ENCODE measurements around the gene RXRG. TPM values are rescaled to one million over a fixed set of nuclear protein-coding genes. Genes with fewer than 3 reads are reported as not detected.

The RXRG gene
- total RNA-seq, 2 experiments from 2014 or later: not detected

GRCh38 chr1:165356876-165357275 is 88.0 kb downstream of the RXRG start:
- ATAC-seq (no peak), DNase-seq (no peak)
- Mint-ChIP-seq H3K36me3 (ENCODE audit: low read depth) (peaks cover 1% of the 10 kb centered on the region), H3K4me3 (no peak overlapping the region), H3K9me3 (ENCODE audit: insufficient read depth) (no peaks in the 10 kb centered on the region), H3K27ac (no peak overlapping the region), H3K4me1 (ENCODE audit: low read depth) (no peaks in the 10 kb centered on the region), H3K27me3 (ENCODE audit: low read depth) (peaks cover 68% of the 10 kb centered on the region)
- ChIA-PET CTCF (interaction anchor here (3.3 kb wide), 1 partner anchor 12 kb away, joined by 32 read pairs; no protein-coding TSS in a partner anchor), POLR2A (no interaction called here)

- no peak for DNase-seq
- CTCF ChIA-PET: interaction anchor here (3.3 kb wide), 1 partner anchor 12 kb away, joined by 32 read pairs; no protein-coding TSS in a partner anchor
- H3K27ac Mint-ChIP-seq: no peak within 1 kb of the TSS
- peaks cover 71% of the 10 kb centered on the region for H3K27me3 Mint-ChIP-seq (ENCODE audit: low read depth)
- no peak within 1 kb of the TSS for H3K4me3 Mint-ChIP-seq
- ATAC-seq: no peak
- peaks cover 1% of the 10 kb centered on the region for H3K36me3 Mint-ChIP-seq (ENCODE audit: low read depth)
- H3K9me3 Mint-ChIP-seq (ENCODE audit: insufficient read depth): no peaks in the 10 kb centered on the region
- no peaks in the 10 kb centered on the region for H3K4me1 Mint-ChIP-seq (ENCODE audit: low read depth)
- POLR2A ChIA-PET: no interaction called here
These were observed 88.7 kb downstream of the RXRG start, which contains the start of gene LMX1A for GRCh38 chr1:165355977-165356811. Gene LMX1A (minus strand): TSS chr1:165356715. CDS start chr1:165355559, 1,156 bp downstream.

- ATAC-seq (no peak), DNase-seq (no peak)
- H3K27ac Mint-ChIP-seq: peak overlapping the region; percentile 52
- H3K36me3 Mint-ChIP-seq (ENCODE audit: low read depth): peaks cover 1% of the 10 kb centered on the region
- H3K27me3 Mint-ChIP-seq (ENCODE audit: low read depth): peaks cover 71% of the 10 kb centered on the region
- CTCF ChIA-PET: interaction anchor here (1.1 to 3.3 kb wide), 2 partner anchors 9 to 13 kb away, joined by 4 to 32 read pairs; no protein-coding TSS in a partner anchor
- no peaks in the 10 kb centered on the region for H3K4me1 Mint-ChIP-seq (ENCODE audit: low read depth)
- POLR2A ChIA-PET: no interaction called here
- H3K9me3 Mint-ChIP-seq (ENCODE audit: insufficient read depth): no peaks in the 10 kb centered on the region
- no peak overlapping the region for H3K4me3 Mint-ChIP-seq
These were observed 89.6 kb downstream of the RXRG start for GRCh38 chr1:165355139-165355976.

- no peaks in the 10 kb centered on the region for H3K9me3 Mint-ChIP-seq (ENCODE audit: insufficient read depth)
- ChIA-PET CTCF (interaction anchor here (0.6 to 3.3 kb wide), 3 partner anchors 10 to 530 kb away, joined by 3 to 32 read pairs (median 4); no protein-coding TSS in a partner anchor), POLR2A (no interaction called here)
- H3K36me3 Mint-ChIP-seq (ENCODE audit: low read depth): peaks cover 1% of the 10 kb centered on the region
- ATAC-seq (no peak), DNase-seq (no peak)
- no peak overlapping the region for H3K4me3 Mint-ChIP-seq
- H3K27ac Mint-ChIP-seq: no peak overlapping the region
- peaks cover 73% of the 10 kb centered on the region for H3K27me3 Mint-ChIP-seq (ENCODE audit: low read depth)
- no peaks in the 10 kb centered on the region for H3K4me1 Mint-ChIP-seq (ENCODE audit: low read depth)
These were observed 90.2 kb downstream of the RXRG start for GRCh38 chr1:165354739-165355138.

- CTCF ChIA-PET: interaction anchor here (0.6 to 3.3 kb wide), 3 partner anchors 11 to 531 kb away, joined by 3 to 32 read pairs (median 4); no protein-coding TSS in a partner anchor
- H3K36me3 Mint-ChIP-seq (ENCODE audit: low read depth): peaks cover 1% of the 10 kb centered on the region
- H3K27me3 Mint-ChIP-seq (ENCODE audit: low read depth): peaks cover 80% of the 10 kb centered on the region
- no peak for ATAC-seq
- no peak overlapping the region for H3K4me3 Mint-ChIP-seq
- no peaks in the 10 kb centered on the region for H3K9me3 Mint-ChIP-seq (ENCODE audit: insufficient read depth)
- POLR2A ChIA-PET: no interaction called here
- DNase-seq: no peak
- H3K27ac Mint-ChIP-seq: no peak overlapping the region
- H3K4me1 Mint-ChIP-seq (ENCODE audit: low read depth): no peaks in the 10 kb centered on the region
These were observed 90.9 kb downstream of the RXRG start for GRCh38 chr1:165353731-165354671.

GRCh38 chr1:165352442-165353293 is 92.3 kb downstream of the RXRG start:
- Mint-ChIP-seq H3K36me3 (ENCODE audit: low read depth) (peaks cover 1% of the 10 kb centered on the region), H3K4me1 (ENCODE audit: low read depth) (no peaks in the 10 kb centered on the region), H3K4me3 (no peak overlapping the region), H3K27ac (no peak overlapping the region), H3K27me3 (ENCODE audit: low read depth) (peaks cover 78% of the 10 kb centered on the region), H3K9me3 (ENCODE audit: insufficient read depth) (no peaks in the 10 kb centered on the region)
- CTCF ChIA-PET: no interaction called here
- no peak for DNase-seq
- POLR2A ChIA-PET: no interaction called here
- no peak for ATAC-seq

- POLR2A ChIA-PET: no interaction called here
- CTCF ChIA-PET: interaction anchor here (0.7 kb wide), 1 partner anchor 16 kb away, joined by 4 read pairs; no protein-coding TSS in a partner anchor
- no peak for DNase-seq
- Mint-ChIP-seq H3K9me3 (ENCODE audit: insufficient read depth) (no peaks in the 10 kb centered on the region), H3K36me3 (ENCODE audit: low read depth) (peaks cover 1% of the 10 kb centered on the region), H3K27me3 (ENCODE audit: low read depth) (peaks cover 76% of the 10 kb centered on the region), H3K27ac (no peak overlapping the region), H3K4me3 (no peak overlapping the region), H3K4me1 (ENCODE audit: low read depth) (no peaks in the 10 kb centered on the region)
- ATAC-seq: no peak
These were observed 93.0 kb downstream of the RXRG start for GRCh38 chr1:165351863-165352441.

Other genes starting within 250 kb of the RXRG start
- gene LMX1A, start 88.4 kb downstream of the RXRG start, total RNA-seq: not detected
- not detected for gene LRRC52, start 98.9 kb upstream of the RXRG start, total RNA-seq
- gene MGST3, start 186.1 kb upstream of the RXRG start, total RNA-seq: 10 to 100 TPM; 30.9 to 33.0 TPM